OCI-LY3 (cell line): ENCODE data around the gene ST3GAL3.

Experiments used
- H2AFZ ChIP-seq: fragments of 200-600, 300-600 bp; shearing (Covaris generic); 2 replicates; pipeline ENCODE4 v1.6.0; 2014; ENCODE audit warnings: antibody characterized with exemption, low read depth, low read length
- H3K27ac ChIP-seq: fragments of 200-600, 300-600 bp; sonication (generic); 2 replicates; pipeline ENCODE4 v1.5.1; 2014; ENCODE audit warnings: mild to moderate bottlenecking, low read length, moderate library complexity, mixed read lengths
- H3K27me3 ChIP-seq: fragments of 200-600, 300-600 bp; sonication (generic); 2 replicates; pipeline ENCODE4 v1.6.1; 2014; ENCODE audit warnings: low read depth, low read length, mixed read lengths
- H3K36me3 ChIP-seq: fragments of 200-600, 300-600 bp; sonication (generic); replicated peaks from 2 replicates; pipeline ENCODE3; 2014; ENCODE audit warnings: low read depth, low read length, mixed read lengths
- H3K4me1 ChIP-seq: fragments of 300-600, 200-600 bp; sonication (generic); 2 replicates; pipeline ENCODE4 v1.6.1; 2014; ENCODE audit warnings: low read length, mixed read lengths
- H3K4me2 ChIP-seq: fragments of 200-600, 300-600 bp; sonication (generic); 2 replicates; pipeline ENCODE4 v1.6.1; 2014; ENCODE audit warnings: low read length, mixed read lengths
- H3K4me3 ChIP-seq: fragments of 300-600, 200-600 bp; sonication (generic); 2 replicates; pipeline ENCODE4 v1.5.1; 2014; ENCODE audit warnings: antibody characterized with exemption, mild to moderate bottlenecking, low read length, moderate library complexity
- H3K79me2 ChIP-seq: fragments of 300-600, 200-600 bp; shearing (Covaris generic); 2 replicates; pipeline ENCODE4 v1.6.1; 2014; ENCODE audit warnings: mild to moderate bottlenecking, low read length, mixed read lengths
- H3K9ac ChIP-seq: fragments of 300-600, 200-600 bp; shearing (Covaris generic); 2 replicates; pipeline ENCODE4 v1.6.0; 2014; ENCODE audit warnings: mild to moderate bottlenecking, low read length, moderate library complexity
- H3K9me3 ChIP-seq: fragments of 200-600, 300-600 bp; shearing (Covaris generic); 2 replicates; pipeline ENCODE4 v1.6.1; 2014; ENCODE audit warnings: low read length, mixed read lengths; ENCODE audit not compliant: insufficient read depth
- H4K20me1 ChIP-seq: fragments of 200-600, 300-600 bp; sonication (generic); 2 replicates; pipeline ENCODE4 v1.6.1; 2016; ENCODE audit warnings: low read length, mixed read lengths; ENCODE audit not compliant: insufficient read depth
- CTCF ChIP-seq: fragments of 200-600, 300-600 bp; sonication (generic); IDR thresholded peaks from 2 replicates; pipeline ENCODE4 v1.5.1; 2014; ENCODE audit warnings: antibody characterized with exemption, low read length, low read depth
- EZH2phosphoT487 ChIP-seq: fragments of 200-600 bp; shearing (Covaris generic); IDR thresholded peaks from 2 replicates; pipeline ENCODE4 v1.6.1; 2018; ENCODE audit warnings: antibody characterized with exemption, mixed run types, low read depth

ST3GAL3 gene

GRCh38 chr1:43786201-43786958 is 79.0 kb downstream of the ST3GAL3 start:
- Histone ChIP-seq H4K20me1 (no peaks in the 10 kb centered on the region), H2AFZ (no peak overlapping the region), H3K9ac (no peak overlapping the region), H3K36me3 (no peaks in the 10 kb centered on the region), H3K4me3 (no peak overlapping the region), H3K9me3 (no peaks in the 10 kb centered on the region), H3K4me2 (no peak overlapping the region), H3K27ac (no peak overlapping the region), H3K27me3 (no peaks in the 10 kb centered on the region), H3K79me2 (no peaks in the 10 kb centered on the region), H3K4me1 (peaks cover 11% of the 10 kb centered on the region)
- TF ChIP-seq EZH2phosphoT487 (no peak), CTCF (no peak)

- Histone ChIP-seq H3K9me3 (no peaks in the 10 kb centered on the region), H3K36me3 (no peaks in the 10 kb centered on the region), H3K27ac (no peak overlapping the region), H3K79me2 (no peaks in the 10 kb centered on the region), H3K4me1 (peaks cover 11% of the 10 kb centered on the region), H3K9ac (no peak overlapping the region), H3K27me3 (no peaks in the 10 kb centered on the region), H4K20me1 (no peaks in the 10 kb centered on the region), H3K4me3 (no peak overlapping the region), H3K4me2 (no peak overlapping the region), H2AFZ (no peak overlapping the region)
- TF ChIP-seq CTCF (no peak), EZH2phosphoT487 (no peak)
Observed at GRCh38 chr1:43786960-43787359, 79.6 kb downstream of the ST3GAL3 start.

GRCh38 chr1:43789604-43790550 is 82.5 kb downstream of the ST3GAL3 start:
- Histone ChIP-seq H3K27me3 (no peaks in the 10 kb centered on the region), H2AFZ (no peak overlapping the region), H3K4me3 (no peak overlapping the region), H3K4me2 (no peak overlapping the region), H3K79me2 (no peaks in the 10 kb centered on the region), H3K4me1 (no peaks in the 10 kb centered on the region), H3K27ac (no peak overlapping the region), H3K9ac (no peak overlapping the region), H4K20me1 (no peaks in the 10 kb centered on the region), H3K9me3 (no peaks in the 10 kb centered on the region), H3K36me3 (no peaks in the 10 kb centered on the region)
- TF ChIP-seq CTCF (no peak), EZH2phosphoT487 (no peak)

- Histone ChIP-seq H2AFZ (no peak overlapping the region), H3K4me1 (no peaks in the 10 kb centered on the region), H3K79me2 (no peaks in the 10 kb centered on the region), H3K4me2 (no peak overlapping the region), H3K9me3 (no peaks in the 10 kb centered on the region), H3K9ac (no peak overlapping the region), H4K20me1 (no peaks in the 10 kb centered on the region), H3K27me3 (no peaks in the 10 kb centered on the region), H3K36me3 (no peaks in the 10 kb centered on the region), H3K27ac (no peak overlapping the region), H3K4me3 (no peak overlapping the region)
- TF ChIP-seq CTCF (no peak), EZH2phosphoT487 (no peak)
Observed at GRCh38 chr1:43791243-43791642, 83.9 kb downstream of the ST3GAL3 start.
